PC-3 (cell line): ENCODE measurements around the gene FAM171A1.

Experiments used
- EZH2 ChIP-seq: fragments of 300-600 bp; sonication (generic); IDR thresholded peaks from one replicate; pipeline ENCODE4 v1.6.1; 2017; ENCODE audit warnings: antibody characterized with exemption, mild to moderate bottlenecking, low read length; ENCODE audit not compliant: unreplicated experiment
- TF ChIP-seq, protein P1 (sequence below): fragments of 300-600 bp; sonication (generic); conservative IDR thresholded peaks from 2 replicates; pipeline ENCODE4 v1.5.1; 2017; ENCODE audit warnings: antibody characterized with exemption, low read depth, mild to moderate bottlenecking, low read length

GRCh38 chr10:15197276-15197675, 173.8 kb downstream of the FAM171A1 start:
- TF ChIP-seq, protein P1, sequence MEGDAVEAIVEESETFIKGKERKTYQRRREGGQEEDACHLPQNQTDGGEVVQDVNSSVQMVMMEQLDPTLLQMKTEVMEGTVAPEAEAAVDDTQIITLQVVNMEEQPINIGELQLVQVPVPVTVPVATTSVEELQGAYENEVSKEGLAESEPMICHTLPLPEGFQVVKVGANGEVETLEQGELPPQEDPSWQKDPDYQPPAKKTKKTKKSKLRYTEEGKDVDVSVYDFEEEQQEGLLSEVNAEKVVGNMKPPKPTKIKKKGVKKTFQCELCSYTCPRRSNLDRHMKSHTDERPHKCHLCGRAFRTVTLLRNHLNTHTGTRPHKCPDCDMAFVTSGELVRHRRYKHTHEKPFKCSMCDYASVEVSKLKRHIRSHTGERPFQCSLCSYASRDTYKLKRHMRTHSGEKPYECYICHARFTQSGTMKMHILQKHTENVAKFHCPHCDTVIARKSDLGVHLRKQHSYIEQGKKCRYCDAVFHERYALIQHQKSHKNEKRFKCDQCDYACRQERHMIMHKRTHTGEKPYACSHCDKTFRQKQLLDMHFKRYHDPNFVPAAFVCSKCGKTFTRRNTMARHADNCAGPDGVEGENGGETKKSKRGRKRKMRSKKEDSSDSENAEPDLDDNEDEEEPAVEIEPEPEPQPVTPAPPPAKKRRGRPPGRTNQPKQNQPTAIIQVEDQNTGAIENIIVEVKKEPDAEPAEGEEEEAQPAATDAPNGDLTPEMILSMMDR: no peak
- TF ChIP-seq EZH2: no peak
